ENCODE results near the gene COL12A1. TPM values are rescaled to one million over a fixed set of nuclear protein-coding genes. Genes with fewer than 3 reads are reported as not detected.

The COL12A1 gene
- polyA plus RNA-seq, 1 donor (not counting 4 experiments of a cell fraction or from before 2014, with no cell fraction given), result 96.9 TPM

DNA sequence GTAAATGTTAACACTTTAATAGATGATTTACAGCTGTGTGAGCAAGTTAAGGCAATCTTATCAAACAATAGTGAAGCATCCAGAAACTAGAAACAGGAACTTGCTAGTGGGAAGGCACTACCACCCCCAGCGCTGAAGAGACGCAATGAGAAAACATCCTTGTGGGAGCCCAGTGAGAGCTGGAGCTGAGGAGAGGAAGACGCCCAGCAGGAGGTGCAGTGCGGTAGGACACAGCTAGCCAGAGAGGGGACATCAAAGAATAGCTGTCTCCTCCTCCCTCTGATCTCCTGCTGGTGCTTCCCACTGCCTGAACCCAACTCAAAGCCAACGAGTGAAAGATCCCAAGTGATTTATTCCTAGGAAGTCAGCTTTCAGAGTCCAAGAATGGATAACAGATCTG, 140.3 kb downstream of the COL12A1 start:
- H3K9me3 ChIP-seq (ENCODE audit: control insufficient read depth, low read depth, low read length), result no peaks in the 10 kb centered on the region
- no peaks in the 10 kb centered on the region for H3K27me3 ChIP-seq (ENCODE audit: control insufficient read depth, extremely low read depth, insufficient read depth, low read length)
- H3K27ac ChIP-seq (ENCODE audit: control insufficient read depth, insufficient read depth, low read length), result no peak overlapping the region
- dilution Hi-C loops (cut with MboI; ENCODE audit: extremely low pct_ligation_motif_present, low sequenced_read_pairs), result no loop called here
- FAIRE-seq, result no peak
- no peak for TF ChIP-seq EZH2 (IDR thresholded peaks at IDR 0.05; ENCODE audit: low read length)
- peak in 1 of 3 experiments; percentile 15 for TF ChIP-seq CTCF (optimal IDR thresholded peaks at IDR 0.05 in 1 of 3, IDR thresholded peaks at IDR 0.05 in 1 of 3, conservative IDR thresholded peaks at IDR 0.05 in 1 of 3; ENCODE audit: extremely low read depth in 1 of 3, insufficient read depth in 2 of 3, low read length in 3 of 3)
- no peaks in the 10 kb centered on the region for H3K4me1 ChIP-seq (ENCODE audit: control insufficient read depth, extremely low read depth, insufficient read depth, low read length)
- no peaks in the 10 kb centered on the region for H3K36me3 ChIP-seq (ENCODE audit: control insufficient read depth in 2 of 2, extremely low read depth in 1 of 2, insufficient read depth in 2 of 2, low read length in 2 of 2)
- no peak overlapping the region for H3K4me2 ChIP-seq (ENCODE audit: control insufficient read depth, extremely low read depth, insufficient read depth, low read depth, low read length)
- no peaks in the 10 kb centered on the region for H4K20me1 ChIP-seq (ENCODE audit: control insufficient read depth, extremely low read depth, insufficient read depth, low read length)
- H3K79me2 ChIP-seq (ENCODE audit: control insufficient read depth, insufficient read depth, low read length), result no peaks in the 10 kb centered on the region
- no peak overlapping the region for H3K9ac ChIP-seq (ENCODE audit: control insufficient read depth, extremely low read depth, insufficient read depth, low read length)
- H3K4me3 ChIP-seq (ENCODE audit: control insufficient read depth in 2 of 3, extremely low read depth in 1 of 3, insufficient read depth in 2 of 3, low read depth in 1 of 3, low read length in 3 of 3), result no peak overlapping the region
- no peak for DNase-seq (ENCODE audit: low read depth, low spot score)
- no peaks in the 10 kb centered on the region for H3K9me1 ChIP-seq (ENCODE audit: control insufficient read depth, extremely low read depth, insufficient read depth, low read length)
- no peak overlapping the region for H2AFZ ChIP-seq (ENCODE audit: control insufficient read depth, low read length)

GRCh38 chr6:75052491-75052890, 153.4 kb downstream of the COL12A1 start:
- no peaks in the 10 kb centered on the region for H3K4me1 ChIP-seq (ENCODE audit: control insufficient read depth, extremely low read depth, insufficient read depth, low read length)
- H4K20me1 ChIP-seq (ENCODE audit: control insufficient read depth, extremely low read depth, insufficient read depth, low read length), result no peaks in the 10 kb centered on the region
- no peak overlapping the region for H3K27ac ChIP-seq (ENCODE audit: control insufficient read depth, insufficient read depth, low read length)
- FAIRE-seq (no peak), DNase-seq (ENCODE audit: low read depth, low spot score) (no peak)
- H2AFZ ChIP-seq (ENCODE audit: control insufficient read depth, low read length), result no peak overlapping the region
- H3K36me3 ChIP-seq (ENCODE audit: control insufficient read depth in 2 of 2, extremely low read depth in 1 of 2, insufficient read depth in 2 of 2, low read length in 2 of 2), result no peaks in the 10 kb centered on the region
- no peaks in the 10 kb centered on the region for H3K79me2 ChIP-seq (ENCODE audit: control insufficient read depth, insufficient read depth, low read length)
- no peak overlapping the region for H3K4me2 ChIP-seq (ENCODE audit: control insufficient read depth, extremely low read depth, insufficient read depth, low read depth, low read length)
- no peaks in the 10 kb centered on the region for H3K9me1 ChIP-seq (ENCODE audit: control insufficient read depth, extremely low read depth, insufficient read depth, low read length)
- no peak overlapping the region for H3K4me3 ChIP-seq (ENCODE audit: control insufficient read depth in 2 of 3, extremely low read depth in 1 of 3, insufficient read depth in 2 of 3, low read depth in 1 of 3, low read length in 3 of 3)
- TF ChIP-seq EZH2 (IDR thresholded peaks at IDR 0.05; ENCODE audit: low read length) (no peak), CTCF (optimal IDR thresholded peaks at IDR 0.05 in 1 of 3, IDR thresholded peaks at IDR 0.05 in 1 of 3, conservative IDR thresholded peaks at IDR 0.05 in 1 of 3; ENCODE audit: extremely low read depth in 1 of 3, insufficient read depth in 2 of 3, low read length in 3 of 3) (no peak)
- dilution Hi-C loops (cut with MboI; ENCODE audit: extremely low pct_ligation_motif_present, low sequenced_read_pairs), result no loop called here
- no peaks in the 10 kb centered on the region for H3K9me3 ChIP-seq (ENCODE audit: control insufficient read depth, low read depth, low read length)
- H3K27me3 ChIP-seq (ENCODE audit: control insufficient read depth, extremely low read depth, insufficient read depth, low read length), result no peaks in the 10 kb centered on the region
- H3K9ac ChIP-seq (ENCODE audit: control insufficient read depth, extremely low read depth, insufficient read depth, low read length), result no peak overlapping the region

Data from keratinocyte (primary cell).